ENCODE data around the gene CCN2.
"Not testable (repeated sequence)": the region's sequence is repeated elsewhere in the genome, so short reads cannot be mapped to it uniquely, and the experiment has no call there.

CCN2 gene

DNA sequence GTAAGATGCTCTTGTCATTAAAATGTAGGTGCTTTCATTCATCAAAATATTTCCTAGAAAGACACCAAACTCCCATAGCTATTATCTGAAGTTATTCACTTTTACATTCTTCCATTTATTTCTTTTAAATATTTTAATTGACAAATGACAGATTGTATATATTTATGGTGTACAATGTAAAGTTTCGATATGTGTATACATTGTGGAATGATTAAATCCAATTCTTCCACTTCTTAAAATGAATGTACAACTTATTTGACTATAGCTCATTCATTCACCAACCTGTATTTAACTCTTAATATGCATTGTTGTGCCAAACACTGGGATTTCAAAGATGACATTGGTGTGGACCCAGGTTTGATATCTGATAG lies 41.0 kb downstream of the CCN2 start:
- no peak for DNase-seq
- Histone ChIP-seq H3K79me2 (ENCODE audit: control insufficient read depth, insufficient read depth, low read length, poor library complexity) (no peaks in the 10 kb centered on the region), H2BK5ac (ENCODE audit: low read depth, low read length, poor library complexity) (no peak overlapping the region), H3K9ac (ENCODE audit: low read length) (no peak overlapping the region), H3K4me2 (ENCODE audit: low read length) (no peak overlapping the region), H3K14ac (ENCODE audit: low read length) (no peak overlapping the region), H4K91ac (ENCODE audit: low read depth, low read length) (no peak overlapping the region), H2AK5ac (ENCODE audit: low read length) (no peak overlapping the region), H3K9me3 (ENCODE audit: insufficient read depth, low read depth, low read length) (no peaks in the 10 kb centered on the region), H4K12ac (ENCODE audit: low read depth, low read length) (no peak overlapping the region), H3K79me1 (ENCODE audit: low read length) (no peaks in the 10 kb centered on the region), H3K18ac (ENCODE audit: low read length) (no peak overlapping the region), H3K23ac (ENCODE audit: low read length) (no peak overlapping the region), H3K27me3 (ENCODE audit: insufficient read depth, low read length) (no peaks in the 10 kb centered on the region), H3K4me3 (ENCODE audit: low read depth, low read length) (no peak overlapping the region), H2BK12ac (ENCODE audit: low read length) (no peak overlapping the region), H3K4me1 (ENCODE audit: control insufficient read depth in 1 of 2, insufficient read depth in 2 of 2, low read length in 2 of 2) (no peaks in the 10 kb centered on the region), H2BK120ac (ENCODE audit: insufficient read depth, low read length, poor library complexity) (no peak overlapping the region), H3K4ac (ENCODE audit: low read depth, low read length) (no peak overlapping the region), H4K8ac (ENCODE audit: low read depth, low read length) (no peak overlapping the region), H3K36me3 (ENCODE audit: control insufficient read depth in 1 of 2, insufficient read depth in 2 of 2, low read length in 2 of 2) (no peaks in the 10 kb centered on the region), H2AFZ (ENCODE audit: insufficient read depth, low read length, poor library complexity) (no peak overlapping the region), H3K27ac (ENCODE audit: low read depth, low read length) (no peak overlapping the region)
- whole genome bisulfite sequencing (ENCODE audit: extremely low coverage, insufficient coverage, insufficient read length), result no CpG with 5 or more reads among the region's 1 CpG

DNA sequence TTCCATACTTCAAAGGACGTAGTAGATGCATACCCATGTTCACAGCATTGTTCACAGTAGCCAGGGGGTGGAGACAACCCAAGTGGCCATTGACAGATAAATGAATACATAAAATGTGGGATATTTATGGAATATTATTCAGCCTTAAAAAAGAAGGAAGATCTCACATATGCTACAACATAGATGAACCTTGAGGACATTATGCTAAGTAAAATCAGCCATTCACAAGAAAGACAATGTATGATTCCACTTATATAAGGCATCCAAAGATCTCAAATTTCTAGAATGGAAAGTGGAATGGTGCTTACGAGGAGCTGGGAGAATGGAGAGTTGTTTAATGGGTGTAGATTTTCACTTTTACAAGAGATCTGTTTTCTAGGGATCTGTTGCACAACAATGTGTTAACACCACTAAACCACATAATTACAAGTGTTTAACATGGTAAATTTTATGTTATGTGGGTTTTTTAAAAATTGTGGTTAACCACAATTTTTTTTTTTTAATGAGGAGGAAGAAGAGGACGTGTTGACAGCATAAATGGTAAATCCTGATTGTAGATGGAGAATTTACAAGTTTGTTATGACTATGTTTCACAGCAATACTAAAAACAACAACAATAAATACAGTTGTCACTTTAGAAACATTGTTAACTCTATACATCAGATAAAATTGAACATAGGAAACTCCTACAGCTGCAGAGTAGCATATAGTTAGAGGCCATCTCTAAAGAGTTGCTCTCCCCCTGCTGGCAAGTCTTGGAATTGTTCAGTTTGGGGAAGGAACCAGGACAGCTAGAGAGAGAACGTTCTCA lies 41.6 kb downstream of the CCN2 start:
- Histone ChIP-seq H3K9ac (ENCODE audit: low read length) (no peak overlapping the region), H3K4ac (ENCODE audit: low read depth, low read length) (no peak overlapping the region), H3K18ac (ENCODE audit: low read length) (no peak overlapping the region), H3K79me1 (ENCODE audit: low read length) (no peaks in the 10 kb centered on the region), H3K9me3 (ENCODE audit: insufficient read depth, low read depth, low read length) (no peaks in the 10 kb centered on the region), H3K23ac (ENCODE audit: low read length) (no peak overlapping the region), H3K14ac (ENCODE audit: low read length) (no peak overlapping the region), H3K27ac (ENCODE audit: low read depth, low read length) (no peak overlapping the region), H4K12ac (ENCODE audit: low read depth, low read length) (no peak overlapping the region), H3K4me1 (ENCODE audit: control insufficient read depth in 1 of 2, insufficient read depth in 2 of 2, low read length in 2 of 2) (no peaks in the 10 kb centered on the region), H4K91ac (ENCODE audit: low read depth, low read length) (no peak overlapping the region), H2BK120ac (ENCODE audit: insufficient read depth, low read length, poor library complexity) (no peak overlapping the region), H3K36me3 (ENCODE audit: control insufficient read depth in 1 of 2, insufficient read depth in 2 of 2, low read length in 2 of 2) (no peaks in the 10 kb centered on the region), H3K4me2 (ENCODE audit: low read length) (no peak overlapping the region), H3K4me3 (ENCODE audit: low read depth, low read length) (no peak overlapping the region), H2AK5ac (ENCODE audit: low read length) (no peak overlapping the region), H3K27me3 (ENCODE audit: insufficient read depth, low read length) (no peaks in the 10 kb centered on the region), H2AFZ (ENCODE audit: insufficient read depth, low read length, poor library complexity) (no peak overlapping the region), H3K79me2 (ENCODE audit: control insufficient read depth, insufficient read depth, low read length, poor library complexity) (no peaks in the 10 kb centered on the region), H2BK5ac (ENCODE audit: low read depth, low read length, poor library complexity) (no peak overlapping the region), H4K8ac (ENCODE audit: low read depth, low read length) (no peak overlapping the region), H2BK12ac (ENCODE audit: low read length) (no peak overlapping the region)
- peak; percentile 64 to 95 for DNase-seq
- no CpG with 5 or more reads among the region's 4 CpGs for WGBS (ENCODE audit: extremely low coverage, insufficient coverage, insufficient read length)

DNA sequence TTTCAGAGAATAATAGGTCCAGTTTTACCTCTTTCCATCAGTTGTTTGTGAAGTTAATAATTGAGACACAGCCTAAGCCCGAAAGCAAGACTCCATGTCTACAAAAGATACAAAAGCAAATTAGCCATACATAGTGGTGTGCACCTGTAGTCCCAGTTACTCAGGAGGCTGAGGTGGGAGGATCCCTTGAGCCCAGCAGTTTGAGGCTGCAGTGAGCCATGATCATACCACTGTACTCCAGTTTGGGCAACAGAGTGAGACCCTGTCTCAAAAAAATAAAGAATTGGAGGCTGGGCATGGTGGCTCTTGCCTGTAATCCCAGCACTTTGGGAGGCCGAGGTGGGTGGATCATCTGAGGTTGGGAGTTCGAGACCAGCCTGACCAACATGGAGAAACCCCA lies 42.4 kb downstream of the CCN2 start:
- not testable (repeated sequence) for H3K36me3 ChIP-seq (ENCODE audit: control insufficient read depth in 1 of 2, insufficient read depth in 2 of 2, low read length in 2 of 2); H2BK12ac ChIP-seq (ENCODE audit: low read length); H3K27ac ChIP-seq (ENCODE audit: low read depth, low read length); H3K79me2 ChIP-seq (ENCODE audit: control insufficient read depth, insufficient read depth, low read length, poor library complexity); H3K4me1 ChIP-seq (ENCODE audit: control insufficient read depth in 1 of 2, insufficient read depth in 2 of 2, low read length in 2 of 2); H4K12ac ChIP-seq (ENCODE audit: low read depth, low read length); H4K8ac ChIP-seq (ENCODE audit: low read depth, low read length); H3K18ac ChIP-seq (ENCODE audit: low read length); H3K9ac ChIP-seq (ENCODE audit: low read length); H3K27me3 ChIP-seq (ENCODE audit: insufficient read depth, low read length); H3K4me3 ChIP-seq (ENCODE audit: low read depth, low read length); H2AK5ac ChIP-seq (ENCODE audit: low read length); H3K4me2 ChIP-seq (ENCODE audit: low read length); H3K4ac ChIP-seq (ENCODE audit: low read depth, low read length); H2AFZ ChIP-seq (ENCODE audit: insufficient read depth, low read length, poor library complexity); H3K23ac ChIP-seq (ENCODE audit: low read length); H2BK5ac ChIP-seq (ENCODE audit: low read depth, low read length, poor library complexity); H3K14ac ChIP-seq (ENCODE audit: low read length); H3K9me3 ChIP-seq (ENCODE audit: insufficient read depth, low read depth, low read length); DNase-seq; H2BK120ac ChIP-seq (ENCODE audit: insufficient read depth, low read length, poor library complexity); H4K91ac ChIP-seq (ENCODE audit: low read depth, low read length); H3K79me1 ChIP-seq (ENCODE audit: low read length)
- WGBS (ENCODE audit: extremely low coverage, insufficient coverage, insufficient read length), result no CpG with 5 or more reads among the region's 3 CpGs

DNA sequence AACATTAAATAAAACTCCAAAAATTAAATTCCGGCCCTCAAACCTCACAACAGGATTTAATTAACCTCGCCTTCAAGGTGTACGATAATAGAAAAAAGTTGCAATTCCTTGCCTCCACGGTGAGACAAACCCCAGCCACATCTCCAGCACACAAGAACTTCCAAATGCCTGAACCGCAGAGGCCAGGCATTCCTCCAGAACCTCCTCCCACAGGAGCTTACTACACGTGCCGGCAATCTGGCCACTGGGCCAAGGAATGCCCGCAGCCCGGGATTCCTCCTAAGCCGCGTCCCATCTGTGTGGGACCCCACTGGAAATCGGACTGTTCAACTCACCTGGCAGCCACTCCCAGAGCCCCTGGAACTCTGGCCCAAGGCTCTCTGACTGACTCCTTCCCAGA lies 47.4 kb downstream of the CCN2 start:
- not testable (repeated sequence) for H3K9ac ChIP-seq (ENCODE audit: low read length); H2AK5ac ChIP-seq (ENCODE audit: low read length); H3K79me1 ChIP-seq (ENCODE audit: low read length); H3K4me3 ChIP-seq (ENCODE audit: low read depth, low read length); H4K91ac ChIP-seq (ENCODE audit: low read depth, low read length); H3K9me3 ChIP-seq (ENCODE audit: insufficient read depth, low read depth, low read length); H3K79me2 ChIP-seq (ENCODE audit: control insufficient read depth, insufficient read depth, low read length, poor library complexity); DNase-seq; H3K36me3 ChIP-seq (ENCODE audit: control insufficient read depth in 1 of 2, insufficient read depth in 2 of 2, low read length in 2 of 2); H3K4me1 ChIP-seq (ENCODE audit: control insufficient read depth in 1 of 2, insufficient read depth in 2 of 2, low read length in 2 of 2); H3K27me3 ChIP-seq (ENCODE audit: insufficient read depth, low read length); H3K23ac ChIP-seq (ENCODE audit: low read length); H2AFZ ChIP-seq (ENCODE audit: insufficient read depth, low read length, poor library complexity); H3K18ac ChIP-seq (ENCODE audit: low read length); H4K12ac ChIP-seq (ENCODE audit: low read depth, low read length); H3K27ac ChIP-seq (ENCODE audit: low read depth, low read length); H3K4ac ChIP-seq (ENCODE audit: low read depth, low read length); H2BK5ac ChIP-seq (ENCODE audit: low read depth, low read length, poor library complexity); H4K8ac ChIP-seq (ENCODE audit: low read depth, low read length); H3K14ac ChIP-seq (ENCODE audit: low read length); H3K4me2 ChIP-seq (ENCODE audit: low read length); H2BK120ac ChIP-seq (ENCODE audit: insufficient read depth, low read length, poor library complexity); H2BK12ac ChIP-seq (ENCODE audit: low read length)
- 100% methylated on average over 1 of the region's 12 CpGs for WGBS (ENCODE audit: extremely low coverage, insufficient coverage, insufficient read length)

Measured in trophoblast cell (in vitro differentiated cells and primary cell).